Breast epithelium (tissue), 3 donors: ENCODE results near the gene SORBS2.

ENCODE experiments used
- POLR2A ChIP-seq: fragments of 450-650 bp; IDR thresholded peaks from one replicate; pipeline ENCODE4 v1.6.1; 2016; ENCODE audit warnings: antibody characterized with exemption, mild to moderate bottlenecking, moderate library complexity
- POLR2AphosphoS5 ChIP-seq, 3 donors: sonication (generic); formaldehyde crosslinking; IDR thresholded peaks; one replicate each; pipeline ENCODE4 v1.6.1; 2017; ENCODE audit warnings: antibody characterized with exemption in 3 of 3
- TF ChIP-seq, protein P1 (sequence below), 3 donors: fragments of 450-650 bp; IDR thresholded peaks; one replicate each; pipeline ENCODE4 v1.5.1; 2016 to 2017; ENCODE audit warnings: antibody characterized with exemption in 3 of 3, mild to moderate bottlenecking in 3 of 3, moderate library complexity in 3 of 3

GRCh38 chr4:185721190-185722028 is 90.6 kb downstream of the SORBS2 start:
- TF ChIP-seq POLR2AphosphoS5 (IDR thresholded peaks at IDR 0.05) (no peak), POLR2A (no peak)
- TF ChIP-seq, protein P1, sequence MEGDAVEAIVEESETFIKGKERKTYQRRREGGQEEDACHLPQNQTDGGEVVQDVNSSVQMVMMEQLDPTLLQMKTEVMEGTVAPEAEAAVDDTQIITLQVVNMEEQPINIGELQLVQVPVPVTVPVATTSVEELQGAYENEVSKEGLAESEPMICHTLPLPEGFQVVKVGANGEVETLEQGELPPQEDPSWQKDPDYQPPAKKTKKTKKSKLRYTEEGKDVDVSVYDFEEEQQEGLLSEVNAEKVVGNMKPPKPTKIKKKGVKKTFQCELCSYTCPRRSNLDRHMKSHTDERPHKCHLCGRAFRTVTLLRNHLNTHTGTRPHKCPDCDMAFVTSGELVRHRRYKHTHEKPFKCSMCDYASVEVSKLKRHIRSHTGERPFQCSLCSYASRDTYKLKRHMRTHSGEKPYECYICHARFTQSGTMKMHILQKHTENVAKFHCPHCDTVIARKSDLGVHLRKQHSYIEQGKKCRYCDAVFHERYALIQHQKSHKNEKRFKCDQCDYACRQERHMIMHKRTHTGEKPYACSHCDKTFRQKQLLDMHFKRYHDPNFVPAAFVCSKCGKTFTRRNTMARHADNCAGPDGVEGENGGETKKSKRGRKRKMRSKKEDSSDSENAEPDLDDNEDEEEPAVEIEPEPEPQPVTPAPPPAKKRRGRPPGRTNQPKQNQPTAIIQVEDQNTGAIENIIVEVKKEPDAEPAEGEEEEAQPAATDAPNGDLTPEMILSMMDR (IDR thresholded peaks at IDR 0.05), result no peak
